Tibial nerve (tissue), 4 donors: ENCODE results near the gene KRT16. TPM values are rescaled to one million over a fixed set of nuclear protein-coding genes. Genes with fewer than 3 reads are reported as not detected.

Experiments
- DNase-seq, 2 donors: peaks; one replicate each; pipeline ENCODE4 v3.0.0-alpha.2; 2019; ENCODE audit warnings: low spot score in 2 of 2
- H3K27ac ChIP-seq, 4 donors: fragments of 200-600 bp; sonication (generic) in 3 of 4; one replicate each; pipeline ENCODE4 v1.5.1; 2017 to 2019; ENCODE audit warnings: mild to moderate bottlenecking in 1 of 4
- H3K27me3 ChIP-seq, 2 donors: fragments of 200-600 bp; sonication (generic) in 1 of 2; one replicate each; pipeline versions ENCODE4 v1.5.1 to v1.6.0; 2017 to 2019
- H3K36me3 ChIP-seq, 3 donors: fragments of 200-600 bp; sonication (generic); one replicate each; pipeline ENCODE4 v1.5.1; 2018 to 2019
- H3K4me1 ChIP-seq, 4 donors: fragments of 200-600 bp; sonication (generic) in 3 of 4; one replicate each; pipeline ENCODE4 v1.5.1; 2017 to 2019
- H3K4me3 ChIP-seq, 4 donors: fragments of 200-600 bp; sonication (generic) in 3 of 4; one replicate each; pipeline ENCODE4 v1.5.1; 2017 to 2019; ENCODE audit warnings: mild to moderate bottlenecking in 1 of 4, moderate library complexity in 1 of 4
- H3K9me3 ChIP-seq, 4 donors: fragments of 200-600 bp; sonication (generic) in 3 of 4; one replicate each; pipeline ENCODE4 v1.5.1; 2017 to 2019
- CTCF ChIP-seq, 5 experiments: fragments of 200-600 bp in 3 of 5; fragments of 450-650 bp in 2 of 5; sonication (generic) in 3 of 5; IDR thresholded peaks; one replicate each; pipeline ENCODE4 v1.5.1; 2016 to 2019; ENCODE audit warnings: antibody characterized with exemption in 5 of 5, mild to moderate bottlenecking in 3 of 5, moderate library complexity in 2 of 5
- EP300 ChIP-seq, 2 donors: sonication (generic); formaldehyde crosslinking; IDR thresholded peaks; one replicate each; pipeline ENCODE4 v1.6.1; 2017; ENCODE audit warnings: antibody characterized with exemption in 2 of 2, mild to moderate bottlenecking in 1 of 2
- POLR2A ChIP-seq, 2 donors: fragments of 450-650 bp; IDR thresholded peaks; one replicate each; pipeline ENCODE4 v1.6.1; 2017; ENCODE audit warnings: antibody characterized with exemption in 2 of 2, mild to moderate bottlenecking in 2 of 2, moderate library complexity in 2 of 2
- WGBS, 2 donors: methylation state at CpG; one replicate each; pipeline ENCODE4 v1.1.5; 2018; 5-methylcytosine and 5-hydroxymethylcytosine counted together
- total RNA-seq, 4 donors: library from RNA; depleted of rRNA; stranded (reverse); fragments of >200 nt; gene quantifications; one replicate each; pipeline ENCODE4 v1.1.0, GENCODE V29; 2016

KRT16 gene
- total RNA-seq, 4 donors from 2014 or later = 2.4 to 12.6 (median 6.6) TPM; not detected in 1

GRCh38 chr17:41593306-41593981 is 19.1 kb downstream of the KRT16 start:
- no peak for TF ChIP-seq CTCF (IDR thresholded peaks at IDR 0.05)
- no peak for TF ChIP-seq POLR2A (IDR thresholded peaks at IDR 0.05)
- no peak for TF ChIP-seq EP300 (IDR thresholded peaks at IDR 0.05)
- no peaks in the 10 kb centered on the region for H3K9me3 ChIP-seq
- H3K4me1 ChIP-seq = no peaks in the 10 kb centered on the region
- 66 to 67% methylated on average over 8 of the region's 8 CpGs for WGBS, 2 donors
- no peak for DNase-seq
- no peak overlapping the region for H3K4me3 ChIP-seq
- no peak overlapping the region for H3K27ac ChIP-seq
- no peaks in the 10 kb centered on the region for H3K36me3 ChIP-seq
- H3K27me3 ChIP-seq = no peaks in the 10 kb centered on the region

DNA sequence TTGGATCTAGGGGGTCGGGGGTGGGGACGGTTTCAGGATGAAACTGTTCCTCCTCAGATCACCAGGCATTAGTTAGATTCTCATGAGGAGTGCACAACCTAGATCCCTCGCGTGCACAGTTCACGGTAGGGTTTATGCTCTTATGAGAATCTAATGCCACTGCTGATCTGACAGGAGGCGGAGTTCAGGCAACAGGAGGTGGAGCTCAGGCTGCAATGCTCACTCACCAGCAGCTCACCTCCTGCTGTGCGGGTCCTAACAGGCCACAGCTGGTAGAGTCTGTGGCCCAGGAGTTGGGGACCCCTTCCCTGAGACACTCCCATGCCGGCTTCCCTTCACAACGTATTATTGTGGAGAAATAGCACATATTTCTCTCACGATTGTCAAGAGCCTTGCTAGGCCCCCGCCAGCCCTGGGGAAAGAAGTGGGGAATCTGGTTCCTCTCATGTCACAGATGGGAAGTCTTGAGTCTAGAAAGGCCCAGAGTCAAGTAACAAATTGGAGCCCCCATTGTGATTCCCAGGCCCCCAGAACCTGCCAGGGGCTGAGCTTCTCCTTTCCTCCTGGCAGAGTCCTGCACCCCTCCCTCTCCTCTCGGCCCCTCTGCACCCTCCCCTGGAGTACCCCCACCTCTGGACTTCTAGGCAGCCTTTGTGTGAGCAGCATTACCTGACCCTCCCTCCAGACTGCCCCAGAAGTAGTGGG is 19.8 kb downstream of the KRT16 start:
- TF ChIP-seq EP300 (IDR thresholded peaks at IDR 0.05) (no peak), CTCF (IDR thresholded peaks at IDR 0.05) (no peak)
- Histone ChIP-seq H3K36me3 (no peaks in the 10 kb centered on the region), H3K9me3 (no peaks in the 10 kb centered on the region), H3K27ac (no peak overlapping the region), H3K4me1 (no peaks in the 10 kb centered on the region), H3K27me3 (no peaks in the 10 kb centered on the region), H3K4me3 (no peak overlapping the region)
- WGBS, 2 donors = 75 to 77% methylated on average over 10 to 12 of the region's 12 CpGs
- no peak for DNase-seq

- TF ChIP-seq EP300 (IDR thresholded peaks at IDR 0.05) (no peak), CTCF (IDR thresholded peaks at IDR 0.05) (no peak), POLR2A (IDR thresholded peaks at IDR 0.05) (no peak)
- DNase-seq = no peak
- no peak overlapping the region for H3K27ac ChIP-seq
- H3K4me1 ChIP-seq = peaks cover 0 to 5% (median 0%) of the 10 kb centered on the region in 4 donors
- no peaks in the 10 kb centered on the region for H3K9me3 ChIP-seq
- WGBS, 2 donors = 67 to 70% methylated on average over 3 of the region's 3 CpGs
- H3K27me3 ChIP-seq = no peaks in the 10 kb centered on the region
- no peak overlapping the region for H3K4me3 ChIP-seq
- H3K36me3 ChIP-seq = no peaks in the 10 kb centered on the region
Observed at GRCh38 chr17:41589301-41589700, 23.3 kb downstream of the KRT16 start.

GRCh38 chr17:41588126-41588810 is 24.3 kb downstream of the KRT16 start:
- no peak for DNase-seq
- no peaks in the 10 kb centered on the region for H3K27me3 ChIP-seq
- no peak overlapping the region for H3K4me3 ChIP-seq
- no peak for TF ChIP-seq EP300 (IDR thresholded peaks at IDR 0.05)
- TF ChIP-seq CTCF (IDR thresholded peaks at IDR 0.05) = no peak
- no peak for TF ChIP-seq POLR2A (IDR thresholded peaks at IDR 0.05)
- H3K27ac ChIP-seq = no peak overlapping the region
- H3K4me1 ChIP-seq = peaks cover 0 to 8% (median 0%) of the 10 kb centered on the region in 4 donors
- H3K9me3 ChIP-seq = no peaks in the 10 kb centered on the region
- no peaks in the 10 kb centered on the region for H3K36me3 ChIP-seq
- 48 to 61% methylated on average over 4 to 6 of the region's 8 CpGs for WGBS, 2 donors
